CD4-positive, alpha-beta T cell treated with Interleukin-2 at 100 ng/mL for 4 hours (primary cell): Measurements from ENCODE around the gene KCNQ5.

Experiments used
- DNase-seq: peaks from one replicate; pipeline ENCODE4 v3.0.0-alpha.2; 2020; ENCODE audit warnings: low spot score

Gene KCNQ5

DNA sequence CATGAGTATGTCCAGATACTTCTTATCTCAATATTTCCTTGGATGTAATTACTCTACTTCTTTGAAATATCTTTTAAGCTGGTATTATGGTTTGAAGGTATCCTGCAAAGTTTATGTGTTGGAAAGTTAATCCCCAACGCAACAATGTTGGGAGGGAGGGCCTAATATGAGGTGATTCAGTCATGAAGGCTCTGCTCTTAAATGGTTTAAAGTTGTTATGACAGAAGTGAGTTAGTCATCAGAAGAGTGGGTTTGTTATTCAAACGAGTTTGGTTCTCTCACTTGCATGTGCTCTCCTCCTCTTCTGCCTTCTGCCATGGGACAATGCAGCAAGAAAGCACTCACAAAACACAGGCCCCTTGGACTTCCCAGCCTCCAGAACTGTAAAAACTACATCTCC, 176.3 kb downstream of the KCNQ5 start:
- no peak for DNase-seq

DNA sequence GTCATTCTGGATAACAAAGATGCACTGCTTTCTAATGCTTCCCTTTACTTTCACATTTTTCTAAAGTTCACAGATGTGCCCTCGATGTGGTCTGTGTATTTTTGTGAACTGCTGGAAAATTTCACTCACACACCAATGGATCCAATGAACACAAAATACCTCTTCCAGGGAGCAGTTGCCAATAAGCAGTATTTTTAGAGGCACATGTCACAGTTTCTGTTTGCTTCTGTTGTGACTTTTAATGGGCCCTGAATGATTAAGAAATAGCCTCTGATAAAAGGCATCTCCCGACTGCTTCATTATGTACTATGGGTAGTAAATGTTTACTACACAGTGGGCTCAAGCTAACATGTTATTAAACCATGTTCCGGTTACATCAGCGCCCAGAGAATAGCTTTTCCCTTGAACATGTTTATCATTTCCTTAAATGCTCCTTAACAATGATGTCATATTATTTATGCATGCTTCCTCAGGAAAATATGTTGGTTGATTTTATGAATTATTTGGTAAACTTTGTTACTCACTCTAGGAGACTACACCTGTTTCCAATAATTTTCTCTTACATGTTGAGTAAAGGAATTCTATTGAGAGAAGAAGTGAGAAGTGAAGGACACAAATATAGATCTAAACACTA, 188.0 kb downstream of the KCNQ5 start:
- DNase-seq: no peak

DNA sequence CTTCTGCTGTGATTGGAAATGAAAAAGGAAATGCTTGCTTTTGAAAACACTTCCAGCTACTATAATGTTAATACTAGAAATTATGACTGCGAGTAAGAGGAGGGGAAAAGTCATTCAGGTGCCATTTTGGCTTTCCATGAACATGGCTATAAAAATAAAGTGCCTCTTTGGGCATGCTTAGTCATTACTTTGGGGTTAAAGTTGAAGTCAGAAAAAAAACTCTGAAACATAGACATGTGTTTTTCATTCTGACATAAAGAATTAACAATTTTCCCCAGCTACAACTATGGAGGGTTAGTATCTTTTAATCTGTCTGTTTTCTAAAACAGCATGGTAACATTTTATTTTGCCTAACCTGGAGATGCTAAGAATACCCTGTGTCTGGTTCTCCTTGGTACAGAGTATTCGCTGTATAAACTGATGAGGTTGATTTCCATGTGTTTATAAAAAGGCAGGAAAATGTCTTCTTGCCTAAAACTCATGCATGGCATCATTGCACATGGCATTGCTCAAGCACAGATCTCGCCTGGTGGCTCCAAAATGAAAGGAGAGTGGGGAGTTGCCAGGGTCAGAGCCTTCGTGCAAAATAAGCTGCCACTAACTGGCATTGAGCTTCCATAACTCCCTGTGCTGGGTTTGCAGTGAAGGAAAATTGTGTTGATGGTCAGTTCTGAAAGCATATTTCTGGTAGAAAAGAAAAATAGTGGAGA, 188.9 kb downstream of the KCNQ5 start:
- no peak for DNase-seq

DNA sequence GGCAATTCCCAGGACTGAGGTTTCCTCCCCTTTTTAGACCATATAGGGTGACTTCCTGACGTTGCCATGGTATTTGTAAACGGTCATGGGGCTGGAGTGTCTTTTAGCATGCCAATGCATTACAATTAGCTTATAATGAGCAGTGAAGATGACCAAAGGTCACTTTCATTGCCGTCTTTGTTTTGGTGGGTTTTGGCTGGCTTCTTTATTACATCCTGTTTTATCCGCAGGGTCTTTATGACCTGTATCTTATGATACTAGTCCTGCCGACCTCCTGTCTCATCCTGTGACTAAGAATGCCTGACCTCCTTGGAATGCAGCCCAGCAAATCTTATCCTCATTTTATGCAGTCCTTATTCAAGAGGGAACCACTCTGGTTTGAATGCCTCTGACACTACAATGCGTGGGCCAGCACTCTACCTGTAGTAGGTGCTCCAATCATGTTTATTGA, 190.1 kb downstream of the KCNQ5 start:
- no peak for DNase-seq

DNA sequence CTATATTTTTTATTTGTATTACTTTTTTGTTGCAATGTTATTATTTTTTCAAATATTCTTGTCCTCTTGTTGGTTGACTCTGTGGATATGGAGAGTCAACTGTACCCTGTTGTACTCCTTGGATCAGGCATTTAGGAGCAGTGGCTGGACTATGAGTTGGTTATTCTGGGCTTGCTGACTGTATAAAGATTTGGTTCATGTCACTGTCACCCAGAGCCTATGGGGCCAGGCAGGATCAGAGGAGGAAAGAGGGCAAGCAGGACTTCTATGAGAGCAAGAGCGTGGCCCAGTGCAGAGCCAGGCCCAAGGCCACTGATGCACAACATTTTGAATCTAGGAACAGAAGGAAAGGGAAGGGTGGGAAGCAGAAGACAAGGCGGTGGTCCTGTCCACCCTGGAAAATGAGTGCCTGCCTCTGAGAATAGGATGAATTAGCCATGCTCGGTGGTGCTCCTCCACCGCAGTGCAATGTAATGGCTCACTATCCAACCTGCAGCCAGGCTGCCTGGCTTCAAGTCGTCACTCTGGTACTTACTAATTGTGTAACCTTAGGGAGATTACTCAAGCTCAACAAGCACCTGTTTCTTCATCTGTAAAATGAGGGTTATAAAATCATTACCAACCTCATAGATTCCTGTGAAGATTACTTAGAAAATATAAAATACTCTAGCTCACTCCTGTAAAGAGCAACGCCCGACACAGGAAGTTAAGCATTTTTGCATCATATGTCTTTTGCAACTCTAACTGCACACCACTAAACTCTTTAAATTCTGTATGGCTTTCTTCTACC, 192.1 kb downstream of the KCNQ5 start:
- no peak for DNase-seq

DNA sequence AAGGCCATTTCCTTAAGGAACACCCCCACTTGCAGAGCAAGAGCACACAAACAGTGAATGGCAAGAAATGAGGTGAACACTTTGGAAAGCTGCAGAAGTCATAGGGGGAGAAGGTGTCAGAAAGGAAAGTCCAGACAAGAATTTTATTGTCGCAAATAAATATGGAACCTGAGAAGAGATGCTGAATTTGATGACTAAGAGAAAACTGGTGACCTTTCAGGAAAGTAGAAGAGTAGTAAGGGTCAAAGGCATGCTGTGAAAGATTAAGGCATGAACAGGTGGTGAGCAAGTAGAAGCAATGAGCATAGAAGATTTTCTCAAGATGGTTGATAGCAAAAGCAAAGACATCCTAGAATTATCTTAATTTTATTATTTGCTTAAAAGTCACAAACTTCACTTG, 194.2 kb downstream of the KCNQ5 start:
- DNase-seq: no peak

DNA sequence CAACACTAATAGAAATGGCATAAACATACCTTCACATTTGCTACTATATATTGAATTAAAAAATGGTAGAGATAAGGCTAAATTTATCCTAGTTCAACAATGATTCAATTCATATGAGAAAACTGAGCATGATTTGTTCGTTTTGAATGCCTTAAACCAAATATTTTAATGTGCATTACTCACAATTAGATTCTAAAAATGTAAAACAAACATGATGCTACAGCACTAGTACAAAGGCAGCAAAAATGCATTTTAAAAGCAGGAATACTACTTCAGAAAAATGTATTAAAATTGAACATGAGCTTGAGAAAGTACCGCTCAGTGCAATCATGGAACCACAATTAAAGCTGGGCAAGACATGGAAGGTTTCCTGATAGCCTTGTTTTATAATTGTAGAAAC, 195.3 kb downstream of the KCNQ5 start:
- no peak for DNase-seq

DNA sequence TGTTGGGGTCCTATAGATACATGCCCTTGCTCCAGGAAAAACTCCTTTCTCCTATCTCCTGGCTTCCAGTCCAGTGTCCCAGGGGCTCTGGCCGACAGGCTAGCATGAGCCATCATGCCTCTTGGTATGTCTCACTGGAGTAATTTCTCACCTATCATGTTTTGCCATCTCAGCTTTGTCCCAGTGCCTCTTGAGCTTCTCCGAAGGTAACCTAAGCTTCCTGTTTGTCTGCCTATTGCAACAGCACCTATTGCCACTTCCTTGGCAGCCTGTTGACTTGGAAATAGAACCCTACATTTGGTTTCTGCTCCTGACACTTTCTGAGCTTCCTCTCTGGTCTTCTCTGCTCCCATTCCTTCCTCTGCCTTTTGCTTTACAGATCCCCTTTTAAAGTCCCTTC, 197.7 kb downstream of the KCNQ5 start:
- DNase-seq: no peak

DNA sequence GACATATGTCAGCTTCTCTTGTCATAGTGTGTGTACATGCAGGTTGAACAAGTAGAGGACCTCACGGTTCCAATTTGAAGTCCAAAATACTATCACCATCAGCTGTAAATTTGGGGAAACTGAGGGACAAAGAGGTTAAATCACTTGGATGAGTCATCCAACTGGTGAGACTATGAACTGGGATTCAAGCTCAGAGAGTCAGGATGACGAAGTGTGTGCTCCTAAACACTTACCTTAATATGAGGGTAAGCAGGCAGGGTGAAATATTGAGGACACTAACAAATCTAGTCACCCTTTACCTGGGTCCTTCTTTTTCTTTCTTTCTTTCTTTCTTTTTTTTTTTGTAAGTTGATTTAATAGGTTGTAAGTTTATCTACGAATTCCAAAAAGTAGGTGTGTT, 198.3 kb downstream of the KCNQ5 start:
- DNase-seq: no peak

DNA sequence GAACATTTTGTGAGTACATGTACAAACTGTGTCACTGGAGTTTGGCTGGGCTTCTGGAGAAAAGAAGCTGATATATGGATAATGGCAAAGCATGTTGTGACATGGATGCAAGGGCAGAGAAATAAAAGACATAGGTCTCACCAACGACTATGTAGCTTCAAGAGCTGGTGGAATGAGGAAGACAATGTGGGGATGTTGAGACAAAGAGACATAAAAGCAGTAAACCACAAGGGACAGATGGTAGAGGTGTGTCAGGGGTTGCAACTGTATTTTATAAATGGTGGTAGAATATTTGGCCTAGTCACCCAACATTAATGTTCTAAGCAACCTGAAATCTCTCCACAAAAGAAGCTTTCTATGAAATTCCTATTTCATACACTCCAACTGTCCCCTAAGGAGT, 199.0 kb downstream of the KCNQ5 start:
- DNase-seq: no peak

DNA sequence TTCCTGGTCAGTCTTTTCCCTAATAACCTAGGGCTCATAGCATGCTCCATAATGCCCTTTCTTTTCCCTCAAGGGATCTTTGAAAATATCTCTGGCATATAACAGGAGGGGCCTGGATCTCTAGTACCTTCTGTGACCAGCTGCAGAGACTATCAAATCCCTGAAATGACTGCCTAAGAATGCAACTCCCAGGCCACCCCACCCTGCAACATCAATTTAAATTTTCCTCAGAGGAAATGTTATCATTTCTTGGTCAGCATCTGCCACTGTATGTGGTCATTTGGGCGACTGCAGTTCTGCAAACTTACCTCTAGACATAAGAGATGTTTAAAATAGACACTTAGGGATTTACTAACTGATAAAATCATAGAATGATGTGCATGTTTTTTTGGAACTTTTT, 200.2 kb downstream of the KCNQ5 start:
- DNase-seq: no peak

DNA sequence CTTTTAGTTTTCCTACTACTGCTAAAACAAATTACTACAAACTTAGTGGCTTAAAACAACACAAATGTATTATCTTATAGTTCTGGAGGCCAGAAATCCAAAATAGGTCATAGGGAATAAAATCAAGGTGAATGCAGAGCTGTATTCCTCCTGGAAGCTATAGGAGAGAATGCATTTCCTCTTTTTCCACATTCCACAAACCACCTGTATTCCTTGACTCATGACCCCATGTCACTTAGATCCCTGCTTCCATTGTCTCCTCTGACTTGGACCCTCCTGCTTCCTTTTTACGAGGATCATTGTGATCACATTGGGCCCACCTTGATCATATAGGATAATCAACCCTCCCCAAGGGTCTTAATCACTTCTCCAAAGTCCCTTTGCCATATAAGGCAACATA, 200.8 kb downstream of the KCNQ5 start:
- no peak for DNase-seq

DNA sequence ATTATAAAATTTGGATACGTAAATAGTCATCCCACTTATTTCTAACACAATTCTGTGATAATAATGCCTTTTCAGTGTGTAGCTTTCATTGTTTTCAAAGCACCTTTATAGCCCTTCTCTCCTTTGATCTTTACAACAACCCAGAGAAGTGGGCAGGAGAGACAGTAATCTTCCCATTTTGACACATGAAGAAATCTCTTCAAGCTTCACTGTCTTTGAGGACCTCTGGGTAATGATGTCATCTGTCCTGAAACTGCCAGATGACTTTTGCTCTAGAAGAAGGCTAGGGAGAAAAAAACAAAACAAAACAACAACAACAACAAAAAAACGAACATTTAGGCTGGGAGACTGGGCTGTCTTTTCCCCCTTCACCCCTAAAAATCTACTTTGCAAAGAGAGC, 203.0 kb downstream of the KCNQ5 start:
- DNase-seq: no peak

DNA sequence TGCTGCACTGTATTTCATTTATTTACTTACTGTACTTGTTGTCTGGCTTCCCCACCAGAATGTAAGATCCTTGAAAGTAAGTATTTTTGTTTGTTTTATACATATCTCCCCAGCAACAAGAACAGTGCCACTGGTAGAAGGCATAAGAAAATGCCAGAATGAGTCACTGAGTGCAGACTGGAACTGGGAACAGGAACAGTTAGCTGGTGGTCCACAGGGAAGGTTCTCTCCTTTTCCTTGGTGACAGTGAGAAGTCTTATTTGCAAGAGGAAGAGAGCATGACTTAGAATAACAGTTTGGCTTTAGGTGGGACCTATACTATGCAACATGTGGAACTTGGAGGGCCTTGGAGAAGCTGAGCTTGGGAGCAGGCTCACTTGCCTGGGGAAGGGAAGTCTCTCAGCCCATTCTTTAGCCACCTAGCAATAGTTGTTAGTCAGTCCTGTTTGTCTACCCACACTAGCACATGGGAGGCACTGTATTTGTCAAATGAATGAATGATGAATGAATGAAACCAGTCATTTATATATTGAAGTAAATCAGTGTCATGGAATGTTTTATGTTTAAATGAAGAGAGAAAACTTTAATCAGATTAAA, 203.5 kb downstream of the KCNQ5 start:
- DNase-seq: no peak

DNA sequence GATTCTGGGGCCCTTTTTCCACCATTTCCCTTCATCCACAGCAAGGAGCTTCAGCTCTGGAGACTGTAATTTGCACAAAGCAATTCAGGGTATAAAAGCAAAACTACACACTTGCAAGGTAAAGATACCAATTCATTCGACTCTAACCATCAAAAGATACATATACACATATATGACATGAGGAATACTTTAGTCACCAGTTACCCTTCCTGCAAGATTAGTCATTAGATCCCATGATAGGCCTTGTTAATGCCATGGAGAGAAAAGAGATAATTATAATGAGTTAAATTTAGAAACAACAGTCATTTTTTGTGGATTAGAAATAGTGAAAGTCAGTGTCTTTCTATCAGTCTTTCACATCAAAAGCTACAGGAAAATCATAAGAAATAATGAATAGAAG, 204.2 kb downstream of the KCNQ5 start:
- no peak for DNase-seq

DNA sequence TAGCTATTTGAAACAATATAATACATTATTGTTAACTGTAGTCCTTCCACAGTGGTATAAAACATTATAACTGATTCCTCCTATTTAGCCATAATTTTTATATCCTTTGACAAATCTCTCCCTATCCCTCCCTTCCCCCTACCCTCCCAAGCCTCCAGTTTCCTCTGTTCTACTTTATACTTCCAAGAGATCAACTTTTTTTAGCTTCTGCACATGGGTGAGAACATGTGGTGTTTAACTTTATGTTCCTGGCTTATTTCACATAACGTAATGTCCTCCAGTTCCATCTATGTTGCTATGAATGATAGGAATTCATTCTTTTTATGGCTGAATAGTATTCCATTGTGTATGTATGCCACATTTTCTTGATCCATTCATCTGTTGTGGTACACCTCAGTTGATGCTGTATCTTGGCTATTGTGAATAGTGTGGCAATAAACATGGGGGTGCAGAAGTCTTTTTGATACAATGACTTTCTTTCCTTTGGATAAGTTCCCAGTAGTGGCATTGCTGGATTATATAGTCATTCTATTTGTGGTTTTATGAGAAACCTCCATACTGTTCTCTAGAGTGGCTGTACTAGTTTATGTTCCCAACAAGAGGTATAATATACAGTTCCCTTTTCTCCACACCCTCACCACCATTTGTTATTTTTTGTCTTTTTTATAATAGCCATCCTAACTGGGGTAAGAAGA, 205.0 kb downstream of the KCNQ5 start:
- DNase-seq: no peak

DNA sequence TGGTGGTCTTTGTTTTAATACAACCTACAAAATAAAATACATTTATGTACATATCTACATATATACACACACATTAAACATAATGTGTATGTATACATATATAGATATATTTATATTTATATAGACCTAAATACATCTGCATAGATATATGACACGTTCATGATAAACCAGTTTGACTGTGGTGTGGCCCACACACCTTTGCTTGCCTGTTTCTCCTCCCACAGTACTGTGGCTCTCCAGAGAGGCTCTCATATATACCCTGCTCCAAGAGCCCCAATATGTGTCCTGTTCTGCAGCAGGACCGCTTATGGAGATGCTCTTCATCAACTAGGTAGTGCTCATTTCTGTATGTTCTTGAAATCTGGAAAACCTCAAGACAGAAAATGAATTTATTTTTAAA, 207.0 kb downstream of the KCNQ5 start:
- DNase-seq: no peak

DNA sequence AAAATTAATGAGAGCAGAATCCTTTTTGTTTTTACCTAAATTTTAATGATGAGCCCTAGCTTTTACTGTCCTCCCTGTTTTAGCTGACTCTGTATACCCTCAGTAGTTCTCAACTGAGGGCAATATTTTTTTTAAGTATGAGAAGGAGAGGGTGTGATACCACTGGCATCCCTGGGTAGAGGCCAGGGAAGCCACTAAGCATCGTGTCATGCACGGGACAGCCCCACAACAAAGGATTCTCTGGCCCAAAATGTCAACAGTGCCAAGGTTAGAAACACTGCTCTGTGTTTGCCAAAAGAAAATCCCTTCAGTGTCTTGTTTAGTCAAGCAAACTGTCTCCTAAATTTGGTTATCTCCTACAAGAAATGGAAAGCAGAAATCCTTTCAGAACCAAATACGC, 210.4 kb downstream of the KCNQ5 start:
- DNase-seq: no peak

DNA sequence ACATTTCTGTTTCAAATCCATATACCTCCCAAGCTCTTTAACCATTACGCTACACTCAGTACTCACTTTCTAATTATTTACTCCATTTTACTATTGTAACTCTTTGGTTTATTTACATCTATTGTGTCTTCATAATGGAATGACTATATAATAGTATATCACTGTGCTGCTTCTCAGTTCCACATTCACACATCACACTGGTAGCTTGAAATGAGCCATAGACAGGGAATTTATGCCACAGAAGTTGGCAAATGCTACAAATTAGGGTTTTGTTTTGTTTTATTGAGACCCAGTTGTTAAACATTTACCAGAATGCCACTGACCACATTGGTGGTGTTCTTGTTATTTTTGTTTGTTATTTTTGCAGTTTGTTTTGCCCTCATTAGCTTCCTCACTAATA, 213.9 kb downstream of the KCNQ5 start:
- no peak for DNase-seq

DNA sequence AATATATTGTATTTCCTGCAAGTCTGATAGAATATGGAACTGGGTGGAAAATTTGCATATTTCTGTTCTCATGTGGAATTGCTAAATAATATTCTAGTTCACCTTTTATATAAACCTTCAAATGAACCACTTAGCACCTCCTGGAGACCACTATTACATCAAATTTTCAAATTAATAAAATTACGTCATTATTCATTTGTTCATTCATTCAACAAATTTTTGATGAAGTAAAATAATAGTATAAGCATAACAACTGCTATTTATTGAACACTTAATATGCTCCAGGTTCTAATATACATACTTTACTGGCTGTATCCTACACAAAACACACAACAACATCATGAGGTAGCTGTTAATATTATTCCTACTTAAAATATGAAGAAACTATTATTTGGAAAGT, 215.1 kb downstream of the KCNQ5 start:
- no peak for DNase-seq

DNA sequence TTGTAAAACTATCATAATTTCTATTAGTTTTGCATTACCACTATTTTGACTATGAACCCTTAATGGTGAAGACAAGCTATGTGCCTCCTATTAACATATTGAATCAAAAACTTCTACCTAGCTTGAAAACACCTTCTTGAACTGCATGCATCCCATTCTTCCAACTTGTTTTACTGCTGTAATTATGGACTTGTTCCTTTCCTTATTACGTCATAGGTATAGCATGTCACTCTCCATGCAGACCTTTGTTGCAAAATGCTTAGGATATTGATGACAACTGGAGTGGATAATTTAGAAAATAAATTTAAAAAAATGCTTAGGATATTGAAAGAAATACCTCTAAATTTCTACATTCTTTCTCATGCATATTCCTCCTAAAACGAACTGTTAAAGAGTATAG, 219.3 kb downstream of the KCNQ5 start:
- no peak for DNase-seq

DNA sequence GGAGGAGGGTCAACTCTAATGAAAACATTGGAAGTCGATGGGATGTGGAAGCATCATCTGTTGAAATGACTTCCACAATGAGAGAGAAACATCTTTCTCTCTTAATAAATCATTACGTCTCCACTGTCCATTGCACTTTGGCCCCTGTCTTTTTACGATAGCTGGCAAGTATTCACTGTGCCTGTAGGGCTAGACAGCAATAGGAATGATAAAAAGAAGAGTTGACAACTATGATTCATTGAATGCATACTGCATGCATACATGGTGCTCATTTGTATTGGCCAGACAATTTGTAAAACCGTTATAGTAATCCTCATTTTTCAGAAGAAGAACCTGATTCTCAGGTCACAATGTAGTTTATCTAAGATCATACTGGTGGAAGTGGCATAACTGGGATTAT, 220.3 kb downstream of the KCNQ5 start:
- DNase-seq: no peak
